Measurements from ENCODE around the gene RIPPLY2.

Gene RIPPLY2

GRCh38 chr6:83838727-83839126 lies 14.4 kb upstream of the RIPPLY2 start:
- Histone ChIP-seq H3K27ac (ENCODE audit: low read depth, low read length) (no peak overlapping the region), H3K27me3 (ENCODE audit: insufficient read depth, low read length) (no peaks in the 10 kb centered on the region), H3K4me3 (ENCODE audit: low read length) (no peak overlapping the region), H3K36me3 (ENCODE audit: insufficient read depth, low read length) (no peaks in the 10 kb centered on the region), H3K9me3 (ENCODE audit: insufficient read depth, low read depth, low read length) (peaks cover 11% of the 10 kb centered on the region), H3K9ac (ENCODE audit: low read depth, low read length) (no peak overlapping the region), H3K4me1 (ENCODE audit: insufficient read depth, low read length) (no peaks in the 10 kb centered on the region)
- 87% methylated on average over 6 of the region's 6 CpGs for WGBS

- no peaks in the 10 kb centered on the region for H3K36me3 ChIP-seq (ENCODE audit: insufficient read depth, low read length)
- no peaks in the 10 kb centered on the region for H3K27me3 ChIP-seq (ENCODE audit: insufficient read depth, low read length)
- H3K27ac ChIP-seq (ENCODE audit: low read depth, low read length): no peak overlapping the region
- no peak overlapping the region for H3K9ac ChIP-seq (ENCODE audit: low read depth, low read length)
- no peaks in the 10 kb centered on the region for H3K4me1 ChIP-seq (ENCODE audit: insufficient read depth, low read length)
- 97% methylated on average over 3 of the region's 3 CpGs for WGBS
- H3K4me3 ChIP-seq (ENCODE audit: low read length): no peak overlapping the region
- H3K9me3 ChIP-seq (ENCODE audit: insufficient read depth, low read depth, low read length): peaks cover 5% of the 10 kb centered on the region; the same call in 1 of the 2 replicates
Measured at GRCh38 chr6:83844170-83844569, 9.0 kb upstream of the RIPPLY2 start.

- Histone ChIP-seq H3K4me1 (ENCODE audit: insufficient read depth, low read length) (no peaks in the 10 kb centered on the region), H3K36me3 (ENCODE audit: insufficient read depth, low read length) (no peaks in the 10 kb centered on the region), H3K9ac (ENCODE audit: low read depth, low read length) (no peak overlapping the region), H3K27ac (ENCODE audit: low read depth, low read length) (no peak overlapping the region), H3K9me3 (ENCODE audit: insufficient read depth, low read depth, low read length) (peaks cover 3% of the 10 kb centered on the region; the same call in 1 of the 2 replicates), H3K27me3 (ENCODE audit: insufficient read depth, low read length) (peaks cover 8% of the 10 kb centered on the region; the same call in 1 of the 2 replicates), H3K4me3 (ENCODE audit: low read length) (no peak overlapping the region)
- 81% methylated on average over 1 of the region's 1 CpG for WGBS
Measured at GRCh38 chr6:83846291-83846690, 6.9 kb upstream of the RIPPLY2 start.

GRCh38 chr6:83847179-83847578 lies 6.0 kb upstream of the RIPPLY2 start:
- Histone ChIP-seq H3K9ac (ENCODE audit: low read depth, low read length) (no peak overlapping the region), H3K4me3 (ENCODE audit: low read length) (no peak overlapping the region), H3K9me3 (ENCODE audit: insufficient read depth, low read depth, low read length) (no peaks in the 10 kb centered on the region), H3K27me3 (ENCODE audit: insufficient read depth, low read length) (peaks cover 17% of the 10 kb centered on the region), H3K27ac (ENCODE audit: low read depth, low read length) (no peak overlapping the region), H3K4me1 (ENCODE audit: insufficient read depth, low read length) (no peaks in the 10 kb centered on the region), H3K36me3 (ENCODE audit: insufficient read depth, low read length) (no peaks in the 10 kb centered on the region)

GRCh38 chr6:83849127-83849526 lies 4.0 kb upstream of the RIPPLY2 start:
- Histone ChIP-seq H3K9ac (ENCODE audit: low read depth, low read length) (no peak overlapping the region), H3K4me1 (ENCODE audit: insufficient read depth, low read length) (peaks cover 7% of the 10 kb centered on the region), H3K36me3 (ENCODE audit: insufficient read depth, low read length) (no peaks in the 10 kb centered on the region), H3K4me3 (ENCODE audit: low read length) (no peak overlapping the region), H3K27ac (ENCODE audit: low read depth, low read length) (no peak overlapping the region), H3K9me3 (ENCODE audit: insufficient read depth, low read depth, low read length) (no peaks in the 10 kb centered on the region), H3K27me3 (ENCODE audit: insufficient read depth, low read length) (peaks cover 36% of the 10 kb centered on the region)
- WGBS: 88% methylated on average over 2 of the region's 2 CpGs

GRCh38 chr6:83849610-83850009 lies 3.5 kb upstream of the RIPPLY2 start:
- Histone ChIP-seq H3K27me3 (ENCODE audit: insufficient read depth, low read length) (peaks cover 41% of the 10 kb centered on the region), H3K27ac (ENCODE audit: low read depth, low read length) (no peak overlapping the region), H3K36me3 (ENCODE audit: insufficient read depth, low read length) (no peaks in the 10 kb centered on the region), H3K9me3 (ENCODE audit: insufficient read depth, low read depth, low read length) (no peaks in the 10 kb centered on the region), H3K4me3 (ENCODE audit: low read length) (no peak overlapping the region), H3K4me1 (ENCODE audit: insufficient read depth, low read length) (peaks cover 7% of the 10 kb centered on the region), H3K9ac (ENCODE audit: low read depth, low read length) (no peak overlapping the region)
- WGBS: 84% methylated on average over 3 of the region's 3 CpGs

- peaks cover 69% of the 10 kb centered on the region for H3K27me3 ChIP-seq (ENCODE audit: insufficient read depth, low read length)
- H3K9me3 ChIP-seq (ENCODE audit: insufficient read depth, low read depth, low read length): no peaks in the 10 kb centered on the region
- H3K9ac ChIP-seq (ENCODE audit: low read depth, low read length): peak overlapping the region; percentile 54
- H3K27ac ChIP-seq (ENCODE audit: low read depth, low read length): no peak overlapping the region
- no peaks in the 10 kb centered on the region for H3K36me3 ChIP-seq (ENCODE audit: insufficient read depth, low read length)
- 19% methylated on average over 15 of the region's 16 CpGs for WGBS
- peaks cover 7% of the 10 kb centered on the region for H3K4me1 ChIP-seq (ENCODE audit: insufficient read depth, low read length)
- peak overlapping the region; percentile 70 for H3K4me3 ChIP-seq (ENCODE audit: low read length)
Measured at GRCh38 chr6:83852528-83853177, 507 bp upstream of the RIPPLY2 start.

- WGBS: 14% methylated on average over 17 of the region's 18 CpGs
- peaks cover 79% of the 10 kb centered on the region for H3K27me3 ChIP-seq (ENCODE audit: insufficient read depth, low read length)
- H3K9me3 ChIP-seq (ENCODE audit: insufficient read depth, low read depth, low read length): no peaks in the 10 kb centered on the region
- H3K4me3 ChIP-seq (ENCODE audit: low read length): peak overlapping the region; percentile 70
- H3K27ac ChIP-seq (ENCODE audit: low read depth, low read length): no peak overlapping the region
- peaks cover 7% of the 10 kb centered on the region for H3K4me1 ChIP-seq (ENCODE audit: insufficient read depth, low read length)
- H3K36me3 ChIP-seq (ENCODE audit: insufficient read depth, low read length): no peaks in the 10 kb centered on the region
- no peak overlapping the region for H3K9ac ChIP-seq (ENCODE audit: low read depth, low read length)
Measured at GRCh38 chr6:83854001-83854501, 891 bp downstream of the RIPPLY2 start.

- no peak overlapping the region for H3K4me3 ChIP-seq (ENCODE audit: low read length)
- no peaks in the 10 kb centered on the region for H3K9me3 ChIP-seq (ENCODE audit: insufficient read depth, low read depth, low read length)
- no peak overlapping the region for H3K27ac ChIP-seq (ENCODE audit: low read depth, low read length)
- no peak overlapping the region for H3K9ac ChIP-seq (ENCODE audit: low read depth, low read length)
- WGBS: 75% methylated on average over 5 of the region's 5 CpGs
- H3K36me3 ChIP-seq (ENCODE audit: insufficient read depth, low read length): no peaks in the 10 kb centered on the region
- peaks cover 7% of the 10 kb centered on the region for H3K4me1 ChIP-seq (ENCODE audit: insufficient read depth, low read length)
- H3K27me3 ChIP-seq (ENCODE audit: insufficient read depth, low read length): peaks cover 79% of the 10 kb centered on the region
Measured at GRCh38 chr6:83854766-83855165, 1.6 kb downstream of the RIPPLY2 start.

- WGBS: under 1% methylated on average over 53 of the region's 53 CpGs
Measured at GRCh38 chr6:83859410-83860358, 6.5 kb downstream of the RIPPLY2 start, which contains the start of gene CYB5R4. Gene CYB5R4 (plus strand): TSS chr6:83859689. CDS start chr6:83859783, 94 bp downstream.

GRCh38 chr6:83860359-83860755 lies 7.2 kb downstream of the RIPPLY2 start:
- peak overlapping the region; percentile 90 for H3K4me3 ChIP-seq (ENCODE audit: low read length)
- peaks cover 6% of the 10 kb centered on the region for H3K4me1 ChIP-seq (ENCODE audit: insufficient read depth, low read length)
- no peaks in the 10 kb centered on the region for H3K9me3 ChIP-seq (ENCODE audit: insufficient read depth, low read depth, low read length)
- H3K36me3 ChIP-seq (ENCODE audit: insufficient read depth, low read length): peaks cover 13% of the 10 kb centered on the region
- peak overlapping the region; percentile 73; the same call in 1 of the 2 replicates for H3K9ac ChIP-seq (ENCODE audit: low read depth, low read length)
- H3K27ac ChIP-seq (ENCODE audit: low read depth, low read length): no peak overlapping the region
- peaks cover 30% of the 10 kb centered on the region for H3K27me3 ChIP-seq (ENCODE audit: insufficient read depth, low read length)
- WGBS: 58% methylated on average over 7 of the region's 7 CpGs

More at GRCh38 chr6:83859410-83860358, 6.5 kb downstream of the RIPPLY2 start, which contains the start of gene CYB5R4:
- Histone ChIP-seq H3K36me3 (ENCODE audit: insufficient read depth, low read length) (peaks cover 7% of the 10 kb centered on the region), H3K9ac (ENCODE audit: low read depth, low read length) (peak within 1 kb of the TSS; percentile 73), H3K4me1 (ENCODE audit: insufficient read depth, low read length) (peaks cover 6% of the 10 kb centered on the region), H3K27ac (ENCODE audit: low read depth, low read length) (no peak within 1 kb of the TSS), H3K9me3 (ENCODE audit: insufficient read depth, low read depth, low read length) (no peaks in the 10 kb centered on the region), H3K27me3 (ENCODE audit: insufficient read depth, low read length) (peaks cover 37% of the 10 kb centered on the region), H3K4me3 (ENCODE audit: low read length) (peak within 1 kb of the TSS; percentile 90)
